ENCODE data around the gene SKIC2. TPM values are rescaled to one million over a fixed set of nuclear protein-coding genes. Genes with fewer than 3 reads are reported as not detected.
"Not testable (repeated sequence)": the region's sequence is repeated elsewhere in the genome, so short reads cannot be mapped to it uniquely, and the experiment has no call there.

The SKIC2 gene
- total and polyA plus RNA-seq, 3 experiments from 2014 or later: 21.1 to 114 (median 110) TPM

DNA sequence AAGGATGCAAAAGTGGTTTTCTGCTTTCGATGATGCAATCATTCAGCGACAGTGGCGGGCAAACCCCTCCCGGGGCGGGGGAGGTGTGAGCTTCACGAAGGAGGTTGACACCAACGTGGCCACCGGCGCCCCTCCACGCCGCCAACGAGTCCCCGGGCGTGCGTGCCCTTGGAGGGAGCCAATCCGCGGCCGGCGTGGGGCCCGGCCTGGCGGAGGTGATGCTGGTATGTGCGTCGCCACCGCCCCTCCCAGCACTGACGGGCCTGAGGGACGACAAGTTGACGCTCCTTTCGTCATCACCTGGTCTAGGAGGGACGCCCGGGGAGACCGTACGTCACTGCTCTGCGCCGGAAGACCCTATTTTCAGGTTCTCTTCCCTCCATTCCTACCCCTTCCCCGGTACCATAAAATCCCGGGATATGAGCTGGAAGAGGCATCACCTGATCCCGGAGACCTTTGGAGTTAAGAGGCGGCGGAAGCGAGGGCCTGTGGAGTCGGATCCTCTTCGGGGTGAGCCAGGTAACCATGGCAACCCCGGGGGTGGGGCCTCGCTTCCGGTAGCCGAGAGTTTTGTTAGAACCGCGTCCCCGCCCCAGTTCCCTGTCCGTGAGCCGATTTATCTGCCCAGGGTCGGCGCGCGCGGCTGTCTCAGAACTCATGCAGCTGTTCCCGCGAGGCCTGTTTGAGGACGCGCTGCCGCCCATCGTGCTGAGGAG is 13.2 kb downstream of the SKIC2 start, which contains the start of gene DXO:
Gene DXO (minus strand): TSS at position 146 of the 716 bp plus-strand sequence. CDS start 463 bp downstream, outside the sequence.
- Histone ChIP-seq H3K27me3 (ENCODE audit: insufficient read depth, low read length, poor library complexity, severe bottlenecking) (no peaks in the 10 kb centered on the region), H3K4me3 (ENCODE audit: low read length) (peak within 1 kb of the TSS; percentile 93), H3K4me1 (ENCODE audit: insufficient read depth, low read length) (peaks cover 30% of the 10 kb centered on the region), H3K36me3 (ENCODE audit: insufficient read depth, low read length) (peaks cover 20% of the 10 kb centered on the region), H3K9me3 (ENCODE audit: low read length) (no peaks in the 10 kb centered on the region), H3K27ac (ENCODE audit: low read depth, low read length) (peak within 1 kb of the TSS; percentile 100)
- POLR2A ChIA-PET: interaction anchor here (0.7 to 6.3 kb wide), 11 partner anchors 14 to 1906 kb away, joined by 3 to 71 read pairs (median 3); partner anchors contain the start of genes ABHD16A, C6orf47, CSNK2B and EHMT2
- peaks cover 0 to 54% (median 11%) of the 10 kb centered on the region in 3 donors for H3K36me3 Mint-ChIP-seq
- H3K4me1 Mint-ChIP-seq: peaks cover 34 to 49% (median 43%) of the 10 kb centered on the region in 3 donors
- H3K4me3 Mint-ChIP-seq: peak within 1 kb of the TSS; percentile 97 to 99 (median 98)
- CTCF ChIA-PET: interaction anchor here (0.7 to 1.9 kb wide), 4 partner anchors 11 to 21 kb away, joined by 3 to 8 read pairs (median 4); partner anchors contain the start of gene SKIC2
- no peaks in the 10 kb centered on the region for H3K9me3 Mint-ChIP-seq
- peak; percentile 97 to 100 (median 98) for DNase-seq
- peak within 1 kb of the TSS; percentile 100 for H3K27ac Mint-ChIP-seq
- peaks cover 0 to 10% of the 10 kb centered on the region in 2 donors for H3K27me3 Mint-ChIP-seq

DNA sequence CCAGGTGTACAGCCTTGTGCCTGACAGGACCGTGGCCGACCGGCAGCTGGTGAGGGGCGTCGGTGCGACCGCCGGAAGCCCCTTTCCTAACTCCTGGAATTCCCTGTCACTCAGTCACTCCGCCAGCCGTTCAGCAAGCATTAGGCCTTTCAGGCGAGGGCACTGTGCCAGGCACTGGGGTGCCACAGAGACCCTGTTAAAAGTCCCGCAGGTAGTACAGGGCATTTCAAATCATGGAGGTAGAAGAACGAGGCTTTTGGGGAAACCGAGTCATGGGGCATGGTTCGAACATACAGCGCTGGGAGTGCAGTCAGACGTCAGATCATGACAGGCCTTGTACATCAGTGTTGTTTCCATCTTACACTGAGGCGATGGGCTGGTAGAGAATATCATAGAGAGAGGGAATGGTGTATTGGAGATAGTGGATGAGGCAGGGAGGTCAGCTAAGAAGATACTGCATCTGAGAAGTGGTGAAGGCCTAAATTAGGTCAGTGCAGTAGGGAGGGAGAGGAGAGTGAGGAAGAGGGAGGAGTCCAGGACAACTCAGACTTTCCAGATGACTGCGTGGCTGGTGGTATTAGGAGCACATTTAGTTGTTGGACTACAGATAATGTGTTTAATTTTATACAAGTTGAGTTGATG is 13.9 kb downstream of the SKIC2 start:
- H3K4me1 ChIP-seq (ENCODE audit: insufficient read depth, low read length): peaks cover 30% of the 10 kb centered on the region
- H3K36me3 ChIP-seq (ENCODE audit: insufficient read depth, low read length): peaks cover 14% of the 10 kb centered on the region
- H3K4me1 Mint-ChIP-seq: peaks cover 34 to 49% (median 43%) of the 10 kb centered on the region in 3 donors
- CTCF ChIA-PET: interaction anchor here (1.2 to 1.4 kb wide), 2 partner anchors 20 to 22 kb away, joined by 3 to 6 read pairs; no protein-coding TSS in a partner anchor
- no peaks in the 10 kb centered on the region for H3K27me3 ChIP-seq (ENCODE audit: insufficient read depth, low read length, poor library complexity, severe bottlenecking)
- peak overlapping the region; percentile 100 for H3K27ac ChIP-seq (ENCODE audit: low read depth, low read length)
- no peaks in the 10 kb centered on the region for H3K9me3 Mint-ChIP-seq
- peak overlapping the region; percentile 100 for H3K27ac Mint-ChIP-seq
- H3K36me3 Mint-ChIP-seq: peaks cover 0 to 47% (median 7%) of the 10 kb centered on the region in 3 donors
- no peaks in the 10 kb centered on the region for H3K9me3 ChIP-seq (ENCODE audit: low read length)
- peaks cover 0 to 10% of the 10 kb centered on the region in 2 donors for H3K27me3 Mint-ChIP-seq
- no peak for DNase-seq
- H3K4me3 ChIP-seq (ENCODE audit: low read length): peak overlapping the region; percentile 93
- POLR2A ChIA-PET: interaction anchor here (0.7 to 6.3 kb wide), 5 partner anchors 15 to 312 kb away, joined by 3 to 71 read pairs (median 3); partner anchors contain the start of genes ABHD16A, C6orf47, HSPA1A and HSPA1L
- peak overlapping the region; percentile 97 to 99 (median 98) for H3K4me3 Mint-ChIP-seq

DNA sequence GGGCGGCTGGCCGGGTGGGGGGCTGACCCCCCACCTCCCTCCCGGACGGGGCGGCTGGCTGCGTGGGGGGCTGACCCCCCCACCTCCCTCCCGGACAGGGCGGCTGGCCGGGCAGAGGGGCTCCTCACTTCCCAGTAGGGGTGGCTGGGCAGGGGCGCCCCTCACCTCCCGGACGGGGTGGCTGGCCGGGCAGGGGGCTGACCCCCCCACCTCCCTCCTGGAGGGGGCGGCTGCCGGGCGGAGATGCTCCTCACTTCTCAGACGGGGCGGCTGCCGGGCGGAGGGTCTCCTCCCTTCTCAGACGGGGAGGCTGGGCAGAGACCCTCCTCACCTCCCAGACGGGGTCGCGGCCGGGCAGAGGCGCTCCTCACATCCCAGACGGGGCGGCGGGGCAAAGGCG is 17.1 kb downstream of the SKIC2 start:
- Mint-ChIP-seq H3K36me3 (peaks cover 0 to 28% (median 7%) of the 10 kb centered on the region in 3 donors), H3K4me1 (peaks cover 25 to 42% (median 37%) of the 10 kb centered on the region in 3 donors)
- H3K36me3 ChIP-seq (ENCODE audit: insufficient read depth, low read length); H3K4me3 Mint-ChIP-seq; H3K4me3 ChIP-seq (ENCODE audit: low read length); POLR2A ChIA-PET; H3K27ac Mint-ChIP-seq; H3K27ac ChIP-seq (ENCODE audit: low read depth, low read length); H3K27me3 Mint-ChIP-seq; H3K9me3 ChIP-seq (ENCODE audit: low read length); H3K27me3 ChIP-seq (ENCODE audit: insufficient read depth, low read length, poor library complexity, severe bottlenecking); H3K9me3 Mint-ChIP-seq; CTCF ChIA-PET: not testable (repeated sequence)
- DNase-seq: peak in 1 of 5 donors; percentile 46
- peaks cover 36% of the 10 kb centered on the region for H3K4me1 ChIP-seq (ENCODE audit: insufficient read depth, low read length)

DNA sequence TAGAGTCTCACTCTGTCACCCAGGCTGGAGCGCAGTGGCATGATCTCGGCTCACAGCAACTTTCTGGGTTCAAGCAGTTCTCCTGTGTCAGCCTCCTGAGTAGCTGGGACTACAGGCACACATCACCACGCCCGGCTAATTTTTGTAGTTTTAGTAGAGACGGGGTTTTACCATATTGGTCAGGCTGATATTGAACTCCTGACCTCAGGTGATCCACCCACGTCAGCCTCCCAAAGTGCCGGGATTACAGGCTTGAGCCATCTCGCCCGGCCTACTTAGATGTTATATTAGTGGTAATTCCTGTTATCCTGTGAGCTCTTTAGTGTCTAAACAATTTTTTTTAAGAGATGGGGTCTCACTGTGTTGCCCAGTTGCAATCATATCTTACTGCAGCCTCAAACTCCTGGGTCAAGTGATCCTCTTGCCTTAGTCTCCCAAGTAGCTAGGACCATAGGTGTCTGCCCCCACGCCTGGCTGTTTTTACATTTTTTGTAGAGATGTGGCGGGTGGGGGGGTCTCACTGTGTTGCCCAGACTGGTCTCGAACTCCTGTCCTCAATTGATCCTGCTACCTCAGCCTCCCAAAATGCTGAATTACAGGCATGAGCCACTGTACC is 18.9 kb downstream of the SKIC2 start:
- Histone ChIP-seq H3K27me3 (ENCODE audit: insufficient read depth, low read length, poor library complexity, severe bottlenecking) (no peaks in the 10 kb centered on the region), H3K36me3 (ENCODE audit: insufficient read depth, low read length) (no peaks in the 10 kb centered on the region), H3K27ac (ENCODE audit: low read depth, low read length) (no peak overlapping the region), H3K4me1 (ENCODE audit: insufficient read depth, low read length) (peaks cover 26% of the 10 kb centered on the region), H3K9me3 (ENCODE audit: low read length) (no peaks in the 10 kb centered on the region), H3K4me3 (ENCODE audit: low read length) (no peak overlapping the region)
- no peak for DNase-seq
- peaks cover 0 to 15% (median 7%) of the 10 kb centered on the region in 3 donors for H3K36me3 Mint-ChIP-seq
- POLR2A ChIA-PET: no interaction called here
- H3K27ac Mint-ChIP-seq: peak overlapping the region in 1 of 8 donors; percentile 71
- no peaks in the 10 kb centered on the region for H3K27me3 Mint-ChIP-seq
- CTCF ChIA-PET: no interaction called here
- peaks cover 11 to 24% (median 18%) of the 10 kb centered on the region in 3 donors for H3K4me1 Mint-ChIP-seq
- H3K9me3 Mint-ChIP-seq: no peaks in the 10 kb centered on the region
- no peak overlapping the region for H3K4me3 Mint-ChIP-seq

DNA sequence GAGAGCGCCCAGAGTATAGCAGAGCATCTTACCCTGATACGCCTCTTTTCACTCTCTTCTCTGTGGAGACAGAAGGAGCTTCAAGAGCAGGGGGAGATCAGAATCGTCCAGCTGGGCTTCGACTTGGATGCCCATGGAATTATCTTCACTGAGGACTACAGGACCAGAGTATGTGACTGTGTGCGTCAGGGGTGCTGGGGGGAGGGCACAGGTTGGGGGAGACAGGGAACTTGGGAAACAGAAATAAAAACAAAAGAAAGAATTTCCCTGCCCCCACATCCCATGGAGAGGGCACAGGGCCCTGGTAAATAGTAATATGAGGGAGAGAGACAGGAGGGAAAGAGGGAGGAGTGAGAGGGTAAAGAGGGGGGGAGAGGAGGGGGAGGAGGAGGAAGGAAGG is 19.9 kb downstream of the SKIC2 start:
- Mint-ChIP-seq H3K4me1 (peaks cover 5 to 15% (median 9%) of the 10 kb centered on the region in 3 donors), H3K36me3 (peaks cover 0 to 12% (median 6%) of the 10 kb centered on the region in 3 donors), H3K27ac (peak overlapping the region in 3 of 8 donors; percentile 23 to 77 (median 54)), H3K27me3 (no peaks in the 10 kb centered on the region), H3K9me3 (no peaks in the 10 kb centered on the region), H3K4me3 (no peak overlapping the region)
- DNase-seq: no peak
- Histone ChIP-seq H3K4me3 (ENCODE audit: low read length) (no peak overlapping the region), H3K9me3 (ENCODE audit: low read length) (no peaks in the 10 kb centered on the region), H3K27ac (ENCODE audit: low read depth, low read length) (no peak overlapping the region), H3K27me3 (ENCODE audit: insufficient read depth, low read length, poor library complexity, severe bottlenecking) (no peaks in the 10 kb centered on the region), H3K36me3 (ENCODE audit: insufficient read depth, low read length) (no peaks in the 10 kb centered on the region), H3K4me1 (ENCODE audit: insufficient read depth, low read length) (peaks cover 19% of the 10 kb centered on the region)
- ChIA-PET CTCF (no interaction called here), POLR2A (no interaction called here)

DNA sequence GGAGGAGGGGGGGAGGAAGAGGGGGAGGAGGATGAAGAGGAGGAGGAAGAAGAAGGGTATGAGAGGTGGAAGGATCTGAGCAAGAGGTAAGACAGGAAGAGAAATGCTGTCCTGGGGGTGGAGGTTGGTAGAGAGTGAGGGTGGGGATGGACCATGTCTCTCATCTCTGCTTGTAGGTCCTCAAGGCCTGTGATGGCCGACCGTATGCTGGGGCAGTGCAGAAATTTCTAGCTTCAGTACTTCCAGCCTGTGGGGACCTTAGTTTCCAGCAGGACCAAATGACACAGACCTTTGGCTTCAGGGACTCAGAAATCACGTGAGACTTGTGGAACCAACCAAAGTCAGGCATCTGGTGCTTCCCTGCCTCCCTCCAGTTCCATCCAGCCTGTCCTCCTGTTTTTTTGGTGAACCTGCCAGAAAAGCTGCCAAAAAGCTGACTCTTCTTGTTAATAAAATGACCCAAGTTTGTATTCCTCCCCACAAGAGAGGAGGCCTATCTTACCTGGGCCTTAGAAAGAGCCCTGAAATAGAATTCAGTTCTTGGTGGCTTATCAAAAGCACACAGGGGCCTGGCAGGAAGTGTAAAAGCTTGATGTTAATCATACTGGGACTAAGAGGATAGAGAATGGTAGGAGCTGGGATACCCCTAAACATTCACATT is 20.4 kb downstream of the SKIC2 start:
- Histone ChIP-seq H3K4me3 (ENCODE audit: low read length) (no peak overlapping the region), H3K27ac (ENCODE audit: low read depth, low read length) (peak overlapping the region; percentile 43), H3K4me1 (ENCODE audit: insufficient read depth, low read length) (peaks cover 19% of the 10 kb centered on the region), H3K27me3 (ENCODE audit: insufficient read depth, low read length, poor library complexity, severe bottlenecking) (no peaks in the 10 kb centered on the region), H3K9me3 (ENCODE audit: low read length) (no peaks in the 10 kb centered on the region), H3K36me3 (ENCODE audit: insufficient read depth, low read length) (no peaks in the 10 kb centered on the region)
- POLR2A ChIA-PET: no interaction called here
- peak overlapping the region in 3 of 8 donors; percentile 54 to 68 (median 55) for H3K27ac Mint-ChIP-seq
- H3K36me3 Mint-ChIP-seq: peaks cover 0 to 12% (median 6%) of the 10 kb centered on the region in 3 donors
- no peaks in the 10 kb centered on the region for H3K9me3 Mint-ChIP-seq
- no peak overlapping the region for H3K4me3 Mint-ChIP-seq
- no peaks in the 10 kb centered on the region for H3K27me3 Mint-ChIP-seq
- DNase-seq: no peak
- CTCF ChIA-PET: no interaction called here
- peaks cover 2 to 13% (median 7%) of the 10 kb centered on the region in 3 donors for H3K4me1 Mint-ChIP-seq

DNA sequence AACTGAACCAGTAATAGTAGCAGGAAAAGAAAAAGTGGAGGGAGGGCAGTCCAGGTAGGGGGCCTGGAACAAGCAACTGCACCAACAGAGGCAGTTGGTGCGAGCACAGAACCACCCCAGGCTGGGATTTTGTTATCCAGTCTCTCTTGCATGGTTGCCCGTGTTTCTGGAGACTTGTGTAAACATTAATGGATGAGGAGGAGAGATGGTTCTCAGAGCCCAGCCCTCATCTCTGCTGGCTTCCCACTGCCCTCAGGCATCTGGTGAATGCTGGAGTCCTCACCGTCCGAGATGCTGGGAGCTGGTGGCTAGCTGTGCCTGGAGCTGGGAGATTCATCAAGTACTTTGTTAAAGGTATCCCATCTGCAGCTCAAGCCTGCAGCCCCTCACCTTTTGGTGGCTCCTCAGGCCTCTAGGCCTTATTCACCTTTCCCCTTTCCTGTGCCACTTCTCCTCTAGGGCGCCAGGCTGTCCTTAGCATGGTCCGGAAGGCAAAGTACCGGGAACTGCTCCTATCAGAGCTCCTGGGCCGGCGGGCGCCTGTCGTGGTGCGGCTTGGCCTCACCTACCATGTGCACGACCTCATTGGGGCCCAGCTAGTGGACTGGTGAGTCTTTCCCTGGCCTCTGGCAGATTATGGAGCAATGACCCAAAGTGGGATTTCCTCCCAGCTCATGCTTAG is 21.4 kb downstream of the SKIC2 start:
- H3K4me3 Mint-ChIP-seq; H3K27me3 Mint-ChIP-seq; CTCF ChIA-PET; DNase-seq; H3K27ac ChIP-seq (ENCODE audit: low read depth, low read length); H3K4me3 ChIP-seq (ENCODE audit: low read length); H3K9me3 ChIP-seq (ENCODE audit: low read length); H3K9me3 Mint-ChIP-seq; H3K27me3 ChIP-seq (ENCODE audit: insufficient read depth, low read length, poor library complexity, severe bottlenecking); POLR2A ChIA-PET; H3K36me3 ChIP-seq (ENCODE audit: insufficient read depth, low read length): not testable (repeated sequence)
- Mint-ChIP-seq H3K27ac (peak overlapping the region in 2 of 8 donors; percentile 36 to 68), H3K4me1 (peaks cover 2 to 13% (median 4%) of the 10 kb centered on the region in 3 donors), H3K36me3 (peaks cover 0 to 12% (median 6%) of the 10 kb centered on the region in 3 donors)
- peaks cover 19% of the 10 kb centered on the region for H3K4me1 ChIP-seq (ENCODE audit: insufficient read depth, low read length)

All from CD8-positive, alpha-beta memory T cell (primary cell).